GM13976 (cell line): ENCODE measurements around the gene SCLY.

Experiments used
- DNase-seq: peaks from one replicate; pipeline ENCODE4 v3.0.0; 2012; ENCODE audit warnings: low spot score
- CTCF ChIP-seq: IDR thresholded peaks from 2 replicates; pipeline ENCODE4 v1.5.1; 2012; ENCODE audit warnings: borderline replicate concordance, mild to moderate bottlenecking; ENCODE audit not compliant: insufficient read depth; ENCODE audit errors: extremely low read depth, missing control alignments, control extremely low read depth
- in situ Hi-C: fragments of 300-500 bp; cut with MboI; formaldehyde crosslinking; loops from one replicate; pipeline ENCODE4 v1.12.0; 2022; ENCODE audit warnings: low sequenced_read_pairs, mixed read lengths, inconsistent platforms; ENCODE audit not compliant: unreplicated experiment

SCLY gene

DNA sequence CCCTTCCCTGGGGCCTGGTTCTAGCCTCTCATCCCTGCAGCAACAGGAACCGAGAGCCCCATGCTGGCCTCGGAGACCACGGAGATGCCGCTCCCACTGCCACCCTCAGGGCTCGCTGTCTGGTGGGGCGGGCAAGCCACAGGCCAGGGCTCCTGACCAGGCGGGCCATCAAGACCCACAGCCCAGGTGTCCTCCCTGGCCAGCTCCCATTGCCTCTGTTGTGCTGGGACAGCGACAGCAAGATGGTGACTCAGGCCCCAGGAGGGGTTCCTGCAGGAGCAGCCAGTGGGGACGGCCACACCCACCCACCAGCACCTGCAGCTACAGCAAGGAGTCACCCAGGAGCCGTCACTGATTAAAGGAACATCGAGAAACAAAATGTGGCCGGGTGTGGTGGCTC lies 85.0 kb downstream of the SCLY start:
- in situ Hi-C loops, result no loop called here
- DNase-seq, result no peak
- no peak for TF ChIP-seq CTCF

DNA sequence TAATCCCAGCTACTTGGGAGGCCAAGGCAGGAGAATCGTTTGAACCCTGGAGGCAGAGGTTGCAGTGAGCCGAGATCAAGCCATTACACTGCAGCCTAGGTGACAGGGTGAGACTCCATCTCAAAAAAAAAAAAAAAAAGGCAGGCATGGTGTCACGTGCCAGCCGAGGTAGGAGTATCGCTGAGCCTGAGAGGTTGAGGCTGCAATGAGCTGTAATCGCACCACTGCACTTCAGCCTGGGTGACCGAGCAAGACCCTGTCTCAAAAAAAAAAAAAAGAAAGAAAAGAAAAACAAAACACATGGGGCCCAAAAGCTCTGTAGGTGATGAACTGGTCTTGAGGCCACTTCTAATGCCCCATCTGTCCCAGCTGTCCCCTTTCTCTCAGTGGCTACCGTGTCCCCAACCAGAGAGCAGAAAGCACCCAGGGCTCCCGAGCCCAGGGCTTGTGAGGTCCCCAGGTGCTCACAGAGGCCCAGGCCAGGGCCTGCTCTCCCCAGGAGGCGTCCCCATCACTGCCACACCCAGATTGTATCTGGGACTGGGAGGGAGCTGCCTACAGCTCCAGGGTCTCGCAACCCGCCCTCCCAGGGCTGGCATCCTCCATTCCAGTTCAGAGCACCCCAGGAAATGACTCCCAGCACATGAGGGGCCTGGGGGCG lies 86.2 kb downstream of the SCLY start:
- no peak for TF ChIP-seq CTCF
- DNase-seq, result no peak
- in situ Hi-C loops, result no loop called here

GRCh38 chr2:238148981-238149380 lies 88.2 kb downstream of the SCLY start:
- in situ Hi-C loops, result no loop called here
- DNase-seq, result no peak
- TF ChIP-seq CTCF, result no peak
